IMR-90 (cell line): Measurements from ENCODE around the gene SERPINA12. TPM values are rescaled to one million over a fixed set of nuclear protein-coding genes. Genes with fewer than 3 reads are reported as not detected.

Experiments
- ATAC-seq: fragments of 200-7000 bp; cut with Tn5 transposase; 2 replicates; pipeline ENCODE4 v1.9.1; 2020; ENCODE audit warnings: low read depth, mild to moderate bottlenecking, moderate library complexity
- BruUV-seq: library from RNA; stranded (reverse); fragments of 400-500 nt; replicated peaks from 2 replicates; lab custom pipeline; 2021; lab: Mats Ljungman, UMichigan
- CTCF ChIA-PET: fragments of 300-600 bp; formaldehyde crosslinking; extraction: SDS; loops from one replicate; lab custom pipeline; 2021; ENCODE audit warnings: antibody characterized with exemption; lab: Yijun Ruan, JAX
- POLR2A ChIA-PET: fragments of 300-600 bp; sonication (Branson Sonifier 250); formaldehyde crosslinking; loops from one replicate; lab custom pipeline; 2022; ENCODE audit warnings: antibody characterized with exemption; ENCODE audit not compliant: unreplicated experiment; lab: Charles Lee
- DNase-seq: peaks from one replicate; pipeline ENCODE4 v3.0.0; 2013
- H2AFZ ChIP-seq: replicated peaks from 2 replicates; pipeline ENCODE3; 2013; ENCODE audit warnings: low read length, mild to moderate bottlenecking; ENCODE audit not compliant: poor library complexity
- H2AK5ac ChIP-seq: 2 replicates; pipeline ENCODE4 v1.6.1; 2013; ENCODE audit warnings: low read depth, low read length, inconsistent platforms
- H2AK9ac ChIP-seq: replicated peaks from 2 replicates; pipeline ENCODE3; 2013; ENCODE audit warnings: mild to moderate bottlenecking, low read depth, low read length, moderate library complexity; ENCODE audit not compliant: poor library complexity
- H2BK120ac ChIP-seq: 2 replicates; pipeline ENCODE4 v1.6.1; 2013; ENCODE audit warnings: low read depth, low read length, inconsistent platforms
- H2BK15ac ChIP-seq: 3 replicates; pipeline ENCODE4 v1.6.1; 2013; ENCODE audit warnings: low read depth, low read length, inconsistent platforms
- H2BK20ac ChIP-seq: 2 replicates; pipeline ENCODE4 v1.6.1; 2013; ENCODE audit warnings: low read depth, mild to moderate bottlenecking, inconsistent platforms, low read length, moderate library complexity
- H2BK5ac ChIP-seq: 2 replicates; pipeline ENCODE4 v1.6.1; 2013; ENCODE audit warnings: mild to moderate bottlenecking, low read depth, low read length, inconsistent platforms; ENCODE audit not compliant: poor library complexity, severe bottlenecking
- H3K14ac ChIP-seq: replicated peaks from 2 replicates; pipeline ENCODE4 v1.6.1; 2013; ENCODE audit warnings: low read depth, low read length, inconsistent platforms
- H3K18ac ChIP-seq: 2 replicates; pipeline ENCODE4 v1.6.1; 2013; ENCODE audit warnings: low read depth, low read length, control low read depth
- H3K23ac ChIP-seq: 2 replicates; pipeline ENCODE4 v1.6.1; 2013; ENCODE audit warnings: low read depth, low read length, inconsistent platforms
- H3K27ac ChIP-seq: 2 replicates; pipeline ENCODE4 v1.5.1; 2013; ENCODE audit warnings: mild to moderate bottlenecking, control low read depth, low read length; ENCODE audit not compliant: insufficient read depth
- H3K27me3 ChIP-seq: 2 replicates; pipeline ENCODE4 v1.6.1; 2013; ENCODE audit warnings: low read length; ENCODE audit not compliant: control insufficient read depth, insufficient read depth
- H3K36me3 ChIP-seq: 2 replicates; pipeline ENCODE4 v1.6.1; 2013; ENCODE audit warnings: low read length, mixed read lengths; ENCODE audit not compliant: control insufficient read depth, insufficient read depth
- H3K4ac ChIP-seq: 2 replicates; pipeline ENCODE4 v1.6.1; 2013; ENCODE audit warnings: low read depth, low read length, inconsistent platforms
- H3K4me1 ChIP-seq: 2 replicates; pipeline ENCODE4 v1.6.1; 2013; ENCODE audit warnings: low read length, mixed read lengths; ENCODE audit not compliant: control insufficient read depth, insufficient read depth
- H3K4me2 ChIP-seq: 2 replicates; pipeline ENCODE4 v1.6.1; 2013; ENCODE audit warnings: low read depth, mild to moderate bottlenecking, control low read depth, low read length, moderate library complexity
- H3K4me3 ChIP-seq: 2 replicates; pipeline ENCODE4 v1.5.1; 2013; ENCODE audit warnings: low read depth, mild to moderate bottlenecking, control low read depth, low read length, moderate library complexity; ENCODE audit not compliant: insufficient read depth
- H3K56ac ChIP-seq: 2 replicates; pipeline ENCODE4 v1.6.1; 2013; ENCODE audit warnings: low read length, inconsistent platforms; ENCODE audit not compliant: insufficient read depth; ENCODE audit errors: extremely low read depth
- H3K79me1 ChIP-seq, 2 experiments: 2 replicates each; pipeline ENCODE4 v1.6.1; 2013; ENCODE audit warnings: low read length in 2 of 2, inconsistent platforms in 1 of 2, low read depth in 1 of 2
- H3K9ac ChIP-seq: 2 replicates; pipeline ENCODE4 v1.6.1; 2013; ENCODE audit warnings: low read depth, low read length, control low read depth
- H3K9me1 ChIP-seq: 2 replicates; pipeline ENCODE4 v1.6.1; 2013; ENCODE audit warnings: low read length, inconsistent platforms; ENCODE audit not compliant: insufficient read depth
- H3K9me3 ChIP-seq: 2 replicates; pipeline ENCODE4 v1.6.1; 2013; ENCODE audit warnings: low read length; ENCODE audit not compliant: control insufficient read depth, insufficient read depth
- H4K20me1 ChIP-seq: 2 replicates; pipeline ENCODE4 v1.6.1; 2013; ENCODE audit warnings: low read length, inconsistent platforms; ENCODE audit not compliant: insufficient read depth
- H4K5ac ChIP-seq: 2 replicates; pipeline ENCODE4 v1.6.1; 2013; ENCODE audit warnings: mild to moderate bottlenecking, low read depth, low read length, control low read depth
- H4K8ac ChIP-seq, 2 experiments: 2 replicates each; pipeline ENCODE4 v1.6.1; 2013; ENCODE audit warnings: low read depth in 2 of 2, low read length in 2 of 2, control low read depth in 1 of 2, inconsistent platforms in 1 of 2
- H4K91ac ChIP-seq: 2 replicates; pipeline ENCODE4 v1.6.1; 2013; ENCODE audit warnings: low read depth, low read length, inconsistent platforms; ENCODE audit not compliant: insufficient read depth
- RCOR1 ChIP-seq: IDR thresholded peaks from 2 replicates; pipeline ENCODE4 v1.6.1; 2012; ENCODE audit warnings: mild to moderate bottlenecking, low read length, improper control_type of control experiment; ENCODE audit not compliant: insufficient replicate concordance
- RFX5 ChIP-seq: IDR thresholded peaks from 2 replicates; pipeline ENCODE4 v1.8.0; 2012; ENCODE audit warnings: low read depth, mild to moderate bottlenecking, low read length, moderate library complexity
- SMC3 ChIP-seq: fragments of 150-350 bp; IDR thresholded peaks from 2 replicates; pipeline ENCODE4 v1.6.1; 2016; ENCODE audit warnings: low read depth, mild to moderate bottlenecking, antibody characterized with exemption, low read length, moderate library complexity
- WGBS, 2 experiments: methylation state at CpG; one replicate each; pipeline versions ENCODE4 v1.1.5 to v1.1.7; 2013; ENCODE audit warnings: missing lambda C conversion rate in 2 of 2; ENCODE audit not compliant: insufficient read length in 1 of 2; ENCODE audit errors: extremely low coverage in 2 of 2; 5-methylcytosine and 5-hydroxymethylcytosine counted together
- dilution Hi-C: fragments of 300-500 bp; cut with HindIII; formaldehyde crosslinking; loops from one replicate; pipeline ENCODE4 v1.14.3; 2018; ENCODE audit warnings: low sequenced_read_pairs; ENCODE audit not compliant: unreplicated experiment
- in situ Hi-C: fragments of 300-500 bp; cut with MboI; formaldehyde crosslinking; loops from 3 replicates; pipeline ENCODE4 v1.14.3; 2019; ENCODE audit warnings: low sequenced_read_pairs, inconsistent platforms, mixed read lengths
- intact Hi-C: fragments of 100-400 bp; cut with micrococcal nuclease; formaldehyde crosslinking; loops from 2 replicates; pipeline ENCODE4 v1.10.0; 2022
- polyA plus RNA-seq, 3 experiments: library from polyadenylated mRNA; depleted of rRNA; stranded (reverse); fragments of >200 nt; gene quantifications; 2 replicates each; pipeline ENCODE4 v1.2.3, GENCODE V29; 2012; ENCODE audit warnings: low replicate concordance in 1 of 3
- total RNA-seq: library from RNA; depleted of rRNA; stranded (reverse); fragments of >200 nt; gene quantifications from 2 replicates; pipeline ENCODE4 v1.2.3, GENCODE V29; 2012

The SERPINA12 gene
- total and polyA plus RNA-seq, 2 of the 4 experiments (the other 2 are of a cell fraction): not detected

DNA sequence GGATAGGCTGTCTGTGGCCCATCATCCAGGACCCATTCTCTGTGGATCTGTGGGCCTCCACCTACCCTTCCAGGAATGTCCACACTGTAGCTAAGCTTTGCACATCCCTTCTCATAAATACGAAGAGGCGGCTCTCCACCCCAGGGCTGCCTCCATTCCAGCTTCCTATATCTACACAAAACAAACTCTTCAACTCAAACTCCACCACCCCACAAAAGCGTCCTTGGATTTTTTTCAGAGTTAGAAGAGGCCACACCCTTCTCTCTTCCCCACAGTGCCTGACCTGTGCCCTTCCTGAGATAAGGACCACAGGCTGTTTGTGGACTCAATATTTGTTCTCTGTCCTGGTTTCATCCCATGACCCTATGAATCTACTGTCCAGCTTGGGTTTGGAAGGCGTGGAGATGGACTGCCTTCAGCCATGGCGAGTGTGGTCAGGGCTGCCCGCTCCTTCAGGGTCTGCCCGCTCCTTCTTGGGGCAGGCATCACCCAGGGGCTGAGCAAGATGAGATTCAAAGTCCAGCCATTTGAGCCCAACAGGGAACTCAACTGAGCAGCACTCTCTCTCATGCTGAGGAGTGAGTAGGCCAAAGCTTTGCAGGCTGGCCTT, 13.0 kb upstream of the SERPINA12 start:
- H4K20me1 ChIP-seq: no peaks in the 10 kb centered on the region
- H3K4me1 ChIP-seq: no peaks in the 10 kb centered on the region
- H2AFZ ChIP-seq: no peak overlapping the region
- H3K9ac ChIP-seq: no peak overlapping the region
- POLR2A ChIA-PET: no interaction called here
- no peak overlapping the region for H3K14ac ChIP-seq
- H3K18ac ChIP-seq: no peak overlapping the region
- H2AK5ac ChIP-seq: no peak overlapping the region
- no peak overlapping the region for H4K8ac ChIP-seq
- no peak overlapping the region for H3K4ac ChIP-seq
- H3K9me1 ChIP-seq: no peaks in the 10 kb centered on the region
- no peak overlapping the region for H2BK120ac ChIP-seq
- H3K4me3 ChIP-seq: no peak overlapping the region
- no peak overlapping the region for H4K5ac ChIP-seq
- no peaks in the 10 kb centered on the region for H3K79me1 ChIP-seq
- no peak overlapping the region for H3K27ac ChIP-seq
- in situ Hi-C loops: no loop called here
- dilution Hi-C loops: no loop called here
- H2AK9ac ChIP-seq: no peak overlapping the region
- H4K91ac ChIP-seq: no peak overlapping the region
- no peak overlapping the region for H2BK5ac ChIP-seq
- H3K4me2 ChIP-seq: no peak overlapping the region
- no peaks in the 10 kb centered on the region for H3K36me3 ChIP-seq
- H3K56ac ChIP-seq: no peak overlapping the region
- no peak for ATAC-seq
- intact Hi-C loops: no loop called here
- H2BK20ac ChIP-seq: no peak overlapping the region
- no peak overlapping the region for H3K23ac ChIP-seq
- H3K9me3 ChIP-seq: peaks cover 2% of the 10 kb centered on the region
- TF ChIP-seq SMC3 (no peak), RCOR1 (no peak), RFX5 (no peak)
- H2BK15ac ChIP-seq: no peak overlapping the region
- BruUV-seq: no TSS peak
- no peak for DNase-seq
- WGBS, 2 experiments: 56% methylated on average over 6 of the region's 7 CpGs; no CpG with 5 or more reads in 1 of the 2 experiments
- CTCF ChIA-PET: interaction anchor here (0.7 kb wide), 1 partner anchor 12 kb away, joined by 3 read pairs; no protein-coding TSS in a partner anchor
- no peaks in the 10 kb centered on the region for H3K27me3 ChIP-seq
